GM12873 (cell line): ENCODE results near the gene UNC5C.

Source experiments
- TF ChIP-seq, protein P1 (sequence below): IDR thresholded peaks from 2 replicates; pipeline ENCODE4 v1.5.1; 2012; ENCODE audit warnings: low read depth, mild to moderate bottlenecking, moderate library complexity, low read length, control low read depth; ENCODE audit not compliant: insufficient read depth; ENCODE audit errors: missing control alignments

The UNC5C gene

GRCh38 chr4:95421869-95422268, 126.9 kb downstream of the UNC5C start:
- TF ChIP-seq, protein P1, sequence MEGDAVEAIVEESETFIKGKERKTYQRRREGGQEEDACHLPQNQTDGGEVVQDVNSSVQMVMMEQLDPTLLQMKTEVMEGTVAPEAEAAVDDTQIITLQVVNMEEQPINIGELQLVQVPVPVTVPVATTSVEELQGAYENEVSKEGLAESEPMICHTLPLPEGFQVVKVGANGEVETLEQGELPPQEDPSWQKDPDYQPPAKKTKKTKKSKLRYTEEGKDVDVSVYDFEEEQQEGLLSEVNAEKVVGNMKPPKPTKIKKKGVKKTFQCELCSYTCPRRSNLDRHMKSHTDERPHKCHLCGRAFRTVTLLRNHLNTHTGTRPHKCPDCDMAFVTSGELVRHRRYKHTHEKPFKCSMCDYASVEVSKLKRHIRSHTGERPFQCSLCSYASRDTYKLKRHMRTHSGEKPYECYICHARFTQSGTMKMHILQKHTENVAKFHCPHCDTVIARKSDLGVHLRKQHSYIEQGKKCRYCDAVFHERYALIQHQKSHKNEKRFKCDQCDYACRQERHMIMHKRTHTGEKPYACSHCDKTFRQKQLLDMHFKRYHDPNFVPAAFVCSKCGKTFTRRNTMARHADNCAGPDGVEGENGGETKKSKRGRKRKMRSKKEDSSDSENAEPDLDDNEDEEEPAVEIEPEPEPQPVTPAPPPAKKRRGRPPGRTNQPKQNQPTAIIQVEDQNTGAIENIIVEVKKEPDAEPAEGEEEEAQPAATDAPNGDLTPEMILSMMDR = no peak

- TF ChIP-seq, protein P1 = no peak
These were observed 131.2 kb downstream of the UNC5C start for GRCh38 chr4:95417531-95417930.

- TF ChIP-seq, protein P1 = no peak
These were observed 133.4 kb downstream of the UNC5C start for GRCh38 chr4:95415346-95415771.

DNA sequence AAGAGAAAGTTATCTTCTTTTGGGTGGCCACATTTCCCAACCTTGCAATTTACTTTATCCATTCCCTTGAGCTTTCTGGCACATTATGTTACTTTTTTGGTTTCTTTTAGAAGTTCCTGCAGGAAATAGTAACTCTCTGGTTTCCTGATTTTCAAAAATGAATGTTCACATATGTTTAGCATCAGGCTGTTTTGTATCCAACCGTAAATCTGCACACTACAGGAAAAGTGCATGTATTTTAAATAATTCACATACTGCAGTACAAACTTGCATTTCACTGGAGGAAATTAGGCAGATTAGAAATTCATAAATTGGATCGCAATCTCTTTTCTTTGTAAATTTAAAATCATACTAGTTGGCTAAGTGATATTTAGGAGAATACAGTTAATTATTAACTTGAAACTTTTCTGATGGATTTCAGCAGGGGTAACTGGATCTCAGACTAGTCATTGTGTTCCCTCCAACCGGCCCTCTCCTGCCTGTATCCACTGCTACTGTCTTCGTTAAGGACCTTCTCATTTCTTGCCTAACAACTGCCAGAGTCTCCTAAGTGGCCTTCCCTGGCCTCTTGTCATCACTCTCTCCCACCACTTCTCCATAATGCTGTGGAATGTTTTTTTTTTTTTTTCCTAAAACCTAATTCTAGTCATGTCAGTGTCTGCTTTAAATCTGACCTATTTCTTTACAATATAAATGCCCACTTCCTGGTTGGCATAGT, 137.2 kb downstream of the UNC5C start:
- TF ChIP-seq, protein P1 = no peak

GRCh38 chr4:95410387-95410977, 138.3 kb downstream of the UNC5C start:
- TF ChIP-seq, protein P1 = no peak

DNA sequence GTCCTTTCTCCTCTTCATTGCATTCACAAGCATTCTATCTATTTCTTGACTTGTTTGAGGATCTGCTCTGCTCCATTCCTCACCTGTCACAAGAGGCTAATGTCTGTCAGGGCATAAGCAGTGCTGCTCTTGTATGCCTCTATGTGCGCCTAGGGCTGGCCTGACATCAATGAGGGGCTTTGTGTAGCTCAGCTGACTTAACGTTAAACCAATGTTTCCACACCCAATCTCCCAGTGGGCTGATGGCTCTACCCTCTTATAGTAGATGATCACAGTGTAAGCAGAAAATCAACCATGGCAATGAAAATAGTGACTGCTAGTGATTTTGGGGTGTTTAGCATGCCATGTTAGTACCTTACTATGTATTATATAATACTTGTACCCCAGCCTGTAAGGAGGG, 139.0 kb downstream of the UNC5C start:
- TF ChIP-seq, protein P1 = no peak

- TF ChIP-seq, protein P1 = no peak
These were observed 139.6 kb downstream of the UNC5C start for GRCh38 chr4:95409127-95409526.
